GM06990 (cell line): ENCODE data around the gene GJC2.

ENCODE experiments used
- DNase-seq: peaks from one replicate; pipeline ENCODE4 v3.0.0-alpha.2; 2011; ENCODE audit not compliant: insufficient read length; ENCODE audit errors: extremely low read depth
- H3K27me3 ChIP-seq: replicated peaks from 2 replicates; pipeline ENCODE4 v1.6.0; 2011; ENCODE audit warnings: low read length; ENCODE audit not compliant: control insufficient read depth, insufficient read depth
- H3K36me3 ChIP-seq: 2 replicates; pipeline ENCODE4 v1.5.1; 2011; ENCODE audit warnings: low read length; ENCODE audit not compliant: control insufficient read depth, insufficient read depth
- H3K4me3 ChIP-seq: replicated peaks from 2 replicates; pipeline ENCODE4 v1.5.1; 2011; ENCODE audit warnings: low read depth, mild to moderate bottlenecking, control low read depth, low read length
- TF ChIP-seq, protein P1 (sequence below): IDR thresholded peaks from 2 replicates; pipeline ENCODE4 v1.5.1; 2011; ENCODE audit warnings: low read length, control low read depth, mild to moderate bottlenecking, inconsistent platforms; ENCODE audit not compliant: insufficient read depth, poor library complexity, severe bottlenecking

Gene GJC2

GRCh38 chr1:228120857-228121489 is 28.8 kb upstream of the GJC2 start:
- no peak for DNase-seq

GRCh38 chr1:228122921-228123441 is 26.7 kb upstream of the GJC2 start:
- no peak for DNase-seq
- no peak overlapping the region for H3K4me3 ChIP-seq
- TF ChIP-seq, protein P1, sequence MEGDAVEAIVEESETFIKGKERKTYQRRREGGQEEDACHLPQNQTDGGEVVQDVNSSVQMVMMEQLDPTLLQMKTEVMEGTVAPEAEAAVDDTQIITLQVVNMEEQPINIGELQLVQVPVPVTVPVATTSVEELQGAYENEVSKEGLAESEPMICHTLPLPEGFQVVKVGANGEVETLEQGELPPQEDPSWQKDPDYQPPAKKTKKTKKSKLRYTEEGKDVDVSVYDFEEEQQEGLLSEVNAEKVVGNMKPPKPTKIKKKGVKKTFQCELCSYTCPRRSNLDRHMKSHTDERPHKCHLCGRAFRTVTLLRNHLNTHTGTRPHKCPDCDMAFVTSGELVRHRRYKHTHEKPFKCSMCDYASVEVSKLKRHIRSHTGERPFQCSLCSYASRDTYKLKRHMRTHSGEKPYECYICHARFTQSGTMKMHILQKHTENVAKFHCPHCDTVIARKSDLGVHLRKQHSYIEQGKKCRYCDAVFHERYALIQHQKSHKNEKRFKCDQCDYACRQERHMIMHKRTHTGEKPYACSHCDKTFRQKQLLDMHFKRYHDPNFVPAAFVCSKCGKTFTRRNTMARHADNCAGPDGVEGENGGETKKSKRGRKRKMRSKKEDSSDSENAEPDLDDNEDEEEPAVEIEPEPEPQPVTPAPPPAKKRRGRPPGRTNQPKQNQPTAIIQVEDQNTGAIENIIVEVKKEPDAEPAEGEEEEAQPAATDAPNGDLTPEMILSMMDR: no peak
- H3K36me3 ChIP-seq: no peaks in the 10 kb centered on the region
- H3K27me3 ChIP-seq: no peaks in the 10 kb centered on the region

More at GRCh38 chr1:228120857-228121489, 28.8 kb upstream of the GJC2 start:
- no peaks in the 10 kb centered on the region for H3K36me3 ChIP-seq
- TF ChIP-seq, protein P1: no peak
- no peaks in the 10 kb centered on the region for H3K27me3 ChIP-seq
- H3K4me3 ChIP-seq: no peak overlapping the region

DNA sequence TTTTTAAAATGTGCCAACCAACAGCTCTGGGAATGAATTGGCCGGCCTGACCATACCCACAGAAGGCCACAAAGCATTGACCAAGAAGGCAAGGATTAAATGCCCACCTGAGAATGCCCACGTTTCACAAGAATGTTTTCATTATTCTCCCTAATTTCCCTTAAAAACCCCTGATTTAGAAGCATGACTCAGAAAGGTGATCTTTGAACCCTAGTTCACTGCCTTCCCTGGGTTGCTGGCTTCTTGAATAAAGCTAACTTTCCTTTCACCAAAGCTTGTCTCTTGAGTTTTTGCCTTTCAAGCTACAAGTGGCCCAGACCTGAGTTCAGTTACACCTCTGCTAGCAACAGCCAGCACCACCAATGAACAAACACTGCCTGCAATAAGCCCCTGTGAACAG is 26.2 kb upstream of the GJC2 start:
- no peak for DNase-seq
- Histone ChIP-seq H3K4me3 (no peak overlapping the region), H3K27me3 (no peaks in the 10 kb centered on the region), H3K36me3 (no peaks in the 10 kb centered on the region)
- TF ChIP-seq, protein P1: no peak

- DNase-seq: no peak
- Histone ChIP-seq H3K27me3 (no peaks in the 10 kb centered on the region), H3K4me3 (no peak overlapping the region), H3K36me3 (no peaks in the 10 kb centered on the region)
- TF ChIP-seq, protein P1: no peak
Observed at GRCh38 chr1:228125185-228125584, 24.5 kb upstream of the GJC2 start.

DNA sequence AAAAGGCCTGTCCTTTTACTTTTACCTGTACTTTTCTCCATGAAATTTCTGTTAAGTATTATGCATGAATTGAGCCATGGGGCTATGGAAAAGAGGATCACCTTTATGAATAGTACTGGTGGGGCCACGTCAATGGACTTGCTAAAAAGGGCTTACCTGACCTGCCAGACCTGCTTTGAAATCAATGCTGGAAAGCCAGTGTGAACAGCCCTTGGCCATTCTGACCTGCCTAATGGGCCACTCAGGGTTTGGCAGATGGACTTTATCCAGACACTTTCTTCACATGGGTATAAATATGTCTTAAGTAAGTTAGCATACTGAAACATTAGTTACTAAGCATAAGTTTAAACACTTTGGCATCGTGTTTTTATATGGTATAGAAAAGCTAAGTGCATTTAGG is 18.0 kb upstream of the GJC2 start:
- no peaks in the 10 kb centered on the region for H3K36me3 ChIP-seq
- no peaks in the 10 kb centered on the region for H3K27me3 ChIP-seq
- no peak for DNase-seq
- TF ChIP-seq, protein P1: no peak
- no peak overlapping the region for H3K4me3 ChIP-seq
